ENCODE data around the gene CADPS2.

DNA sequence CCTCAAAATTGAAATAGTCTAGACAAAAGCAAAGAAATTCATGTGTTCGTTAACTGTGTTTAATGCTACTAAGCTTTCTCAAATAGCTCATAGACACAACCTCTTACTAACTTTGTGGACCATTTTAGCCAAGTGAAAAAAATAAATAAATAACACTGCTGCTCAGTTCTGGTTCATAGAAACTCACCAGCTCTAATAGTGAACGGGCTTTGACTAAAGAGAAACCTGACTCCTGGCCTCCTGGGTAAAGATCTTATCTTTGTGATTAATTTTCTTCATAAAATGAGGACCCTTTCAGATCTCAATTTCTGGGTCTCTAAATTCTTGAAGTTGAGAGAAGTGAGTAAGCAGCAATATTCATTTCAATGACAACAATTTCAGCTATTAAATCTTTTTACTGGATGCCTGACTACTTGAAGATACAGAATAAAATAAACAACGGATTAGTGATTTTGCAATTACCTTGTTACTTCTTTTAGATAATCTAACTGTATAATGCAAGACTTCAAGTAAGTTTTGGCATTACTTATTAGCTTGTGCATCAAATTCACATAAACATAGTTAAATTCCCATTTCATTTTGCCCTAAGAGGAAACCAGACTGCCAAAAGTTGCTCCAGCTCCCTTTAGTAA, 3.1 kb downstream of the CADPS2 start:
- TF ChIP-seq, protein P1, sequence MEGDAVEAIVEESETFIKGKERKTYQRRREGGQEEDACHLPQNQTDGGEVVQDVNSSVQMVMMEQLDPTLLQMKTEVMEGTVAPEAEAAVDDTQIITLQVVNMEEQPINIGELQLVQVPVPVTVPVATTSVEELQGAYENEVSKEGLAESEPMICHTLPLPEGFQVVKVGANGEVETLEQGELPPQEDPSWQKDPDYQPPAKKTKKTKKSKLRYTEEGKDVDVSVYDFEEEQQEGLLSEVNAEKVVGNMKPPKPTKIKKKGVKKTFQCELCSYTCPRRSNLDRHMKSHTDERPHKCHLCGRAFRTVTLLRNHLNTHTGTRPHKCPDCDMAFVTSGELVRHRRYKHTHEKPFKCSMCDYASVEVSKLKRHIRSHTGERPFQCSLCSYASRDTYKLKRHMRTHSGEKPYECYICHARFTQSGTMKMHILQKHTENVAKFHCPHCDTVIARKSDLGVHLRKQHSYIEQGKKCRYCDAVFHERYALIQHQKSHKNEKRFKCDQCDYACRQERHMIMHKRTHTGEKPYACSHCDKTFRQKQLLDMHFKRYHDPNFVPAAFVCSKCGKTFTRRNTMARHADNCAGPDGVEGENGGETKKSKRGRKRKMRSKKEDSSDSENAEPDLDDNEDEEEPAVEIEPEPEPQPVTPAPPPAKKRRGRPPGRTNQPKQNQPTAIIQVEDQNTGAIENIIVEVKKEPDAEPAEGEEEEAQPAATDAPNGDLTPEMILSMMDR (IDR thresholded peaks at IDR 0.05), result no peak
- TF ChIP-seq EZH2 (IDR thresholded peaks at IDR 0.05), result no peak

All from neural progenitor cell (in vitro differentiated cells).